Subcutaneous abdominal adipose tissue (tissue), 5 donors: Measurements from ENCODE around the gene ACOT13.
"Not testable (repeated sequence)": the region's sequence is repeated elsewhere in the genome, so short reads cannot be mapped to it uniquely, and the experiment has no call there.

Experiments used
- H3K27ac ChIP-seq: one replicate; pipeline ENCODE4 v1.7.0; 2013; ENCODE audit warnings: low read depth, mild to moderate bottlenecking, inconsistent platforms, low read length, moderate library complexity
- H3K27me3 ChIP-seq, 5 donors: one replicate each; pipeline ENCODE4 v1.7.0; 2013; ENCODE audit warnings: low read length in 5 of 5, inconsistent platforms in 1 of 5; ENCODE audit not compliant: control insufficient read depth in 5 of 5, insufficient read depth in 4 of 5
- H3K36me3 ChIP-seq, 5 donors: one replicate each; pipeline ENCODE4 v1.7.0; 2013; ENCODE audit warnings: low read length in 5 of 5; ENCODE audit not compliant: control insufficient read depth in 5 of 5, insufficient read depth in 5 of 5
- H3K4me1 ChIP-seq, 5 donors: one replicate each; pipeline ENCODE4 v1.7.0; 2013; ENCODE audit warnings: low read length in 5 of 5, mild to moderate bottlenecking in 3 of 5, moderate library complexity in 1 of 5; ENCODE audit not compliant: control insufficient read depth in 5 of 5, insufficient read depth in 5 of 5
- H3K4me3 ChIP-seq, 5 donors: one replicate each; pipeline ENCODE4 v1.7.0; 2013; ENCODE audit warnings: low read length in 5 of 5, low read depth in 1 of 5
- H3K9ac ChIP-seq, 5 donors: one replicate each; pipeline ENCODE4 v1.7.0; 2013; ENCODE audit warnings: low read length in 5 of 5, mild to moderate bottlenecking in 4 of 5, moderate library complexity in 3 of 5
- H3K9me3 ChIP-seq, 5 donors: one replicate each; pipeline ENCODE4 v1.7.0; 2013; ENCODE audit warnings: low read length in 5 of 5; ENCODE audit not compliant: control insufficient read depth in 5 of 5
- donor health status: healthy.
- donor health status: healthy.
- donor health status: healthy.
- donor health status: healthy.
- donor health status: healthy.

ACOT13 gene

GRCh38 chr6:24668997-24669361 lies 2.1 kb downstream of the ACOT13 start:
- Histone ChIP-seq H3K36me3 (peaks cover 0 to 6% (median 0%) of the 10 kb centered on the region in 5 donors), H3K9ac (no peak overlapping the region), H3K4me1 (peaks cover 0 to 34% (median 31%) of the 10 kb centered on the region in 5 donors), H3K4me3 (no peak overlapping the region), H3K9me3 (peaks cover 0 to 13% (median 0%) of the 10 kb centered on the region in 5 donors), H3K27ac (no peak overlapping the region), H3K27me3 (no peaks in the 10 kb centered on the region)

- H3K27ac ChIP-seq, H3K36me3 ChIP-seq, H3K9ac ChIP-seq, H3K27me3 ChIP-seq, H3K4me3 ChIP-seq: not testable (repeated sequence)
- peaks cover 0 to 13% (median 0%) of the 10 kb centered on the region in 5 donors for H3K9me3 ChIP-seq
- peaks cover 0 to 26% (median 23%) of the 10 kb centered on the region in 5 donors for H3K4me1 ChIP-seq
Observed at GRCh38 chr6:24670492-24670891, 3.6 kb downstream of the ACOT13 start.

DNA sequence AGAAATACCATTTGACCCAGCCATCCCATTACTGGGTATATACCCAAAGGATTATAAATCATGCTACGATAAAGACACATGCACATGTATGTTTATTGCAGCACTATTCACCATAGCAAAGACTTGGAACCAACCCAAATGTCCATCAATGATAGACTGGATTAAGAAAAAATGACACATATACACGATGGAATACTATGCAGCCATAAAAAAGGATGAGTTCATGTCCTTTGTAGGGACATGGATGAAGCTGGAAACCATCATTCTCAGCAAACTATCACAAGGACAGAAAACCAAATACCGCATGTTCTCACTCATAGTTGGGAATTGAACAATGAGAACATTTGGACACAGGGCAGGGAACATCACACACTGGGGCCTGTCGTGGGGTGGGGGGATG lies 4.2 kb downstream of the ACOT13 start:
- not testable (repeated sequence) for H3K27ac ChIP-seq, H3K9ac ChIP-seq, H3K27me3 ChIP-seq, H3K4me3 ChIP-seq, H3K36me3 ChIP-seq
- peaks cover 0 to 13% (median 0%) of the 10 kb centered on the region in 5 donors for H3K9me3 ChIP-seq
- peaks cover 0 to 20% (median 18%) of the 10 kb centered on the region in 5 donors for H3K4me1 ChIP-seq

- H3K27ac ChIP-seq, result no peak overlapping the region
Observed at GRCh38 chr6:24672620-24673182, 5.8 kb downstream of the ACOT13 start.

DNA sequence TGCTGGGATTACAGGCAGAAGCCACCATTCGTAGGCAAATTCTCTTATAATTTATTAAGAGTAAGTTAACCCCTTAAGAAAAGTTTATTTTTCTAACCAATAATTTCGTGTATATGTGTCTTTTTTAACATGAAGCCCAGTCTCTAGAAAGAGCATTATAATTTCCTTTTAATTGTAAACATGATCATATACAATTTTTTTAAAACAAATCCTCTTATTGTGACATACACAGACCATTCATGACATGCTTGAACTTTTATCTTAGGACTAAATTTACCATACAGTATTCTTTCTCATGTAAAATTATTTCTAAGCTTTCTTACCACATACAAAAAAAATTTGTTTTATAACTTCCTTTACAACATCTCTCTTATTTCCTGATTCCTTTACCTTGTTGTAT lies 6.7 kb downstream of the ACOT13 start:
- H3K4me3 ChIP-seq, result no peak overlapping the region
- no peak overlapping the region for H3K27ac ChIP-seq
- H3K9me3 ChIP-seq, result peaks cover 0 to 13% (median 0%) of the 10 kb centered on the region in 5 donors
- peaks cover 0 to 2% (median 0%) of the 10 kb centered on the region in 5 donors for H3K4me1 ChIP-seq
- no peak overlapping the region for H3K9ac ChIP-seq
- no peaks in the 10 kb centered on the region for H3K27me3 ChIP-seq
- H3K36me3 ChIP-seq, result peaks cover 0 to 3% (median 0%) of the 10 kb centered on the region in 5 donors

More at GRCh38 chr6:24672620-24673182, 5.8 kb downstream of the ACOT13 start:
- Histone ChIP-seq H3K9ac (no peak overlapping the region), H3K9me3 (peaks cover 0 to 13% (median 0%) of the 10 kb centered on the region in 5 donors), H3K27me3 (no peaks in the 10 kb centered on the region), H3K4me3 (no peak overlapping the region), H3K4me1 (peaks cover 0 to 10% (median 9%) of the 10 kb centered on the region in 5 donors), H3K36me3 (peaks cover 0 to 3% (median 0%) of the 10 kb centered on the region in 5 donors)

GRCh38 chr6:24678792-24679352 lies 12.0 kb downstream of the ACOT13 start:
- not testable (repeated sequence) for H3K4me3 ChIP-seq, H3K36me3 ChIP-seq, H3K9ac ChIP-seq, H3K4me1 ChIP-seq, H3K27me3 ChIP-seq, H3K27ac ChIP-seq, H3K9me3 ChIP-seq

DNA sequence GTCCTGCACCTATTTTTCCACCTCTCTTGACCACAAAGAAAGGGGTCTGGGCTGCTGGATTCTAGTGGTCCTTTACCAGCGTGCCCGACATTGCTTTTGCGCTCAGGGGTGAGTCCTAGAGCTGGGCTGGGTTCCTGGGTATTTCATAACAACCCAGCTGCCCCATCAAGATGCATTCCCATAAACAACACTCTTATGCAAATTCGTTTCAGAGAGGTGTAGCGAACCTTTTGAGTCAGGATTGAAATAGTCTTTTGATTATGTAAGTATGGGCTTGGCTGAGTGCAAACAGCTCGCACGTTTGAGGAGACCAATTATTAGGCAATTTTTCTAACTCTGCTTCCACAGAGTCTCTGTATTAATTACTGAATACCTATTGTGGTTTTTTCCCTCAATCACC lies 13.7 kb downstream of the ACOT13 start:
- no peak overlapping the region for H3K9ac ChIP-seq
- H3K27ac ChIP-seq, result no peak overlapping the region

GRCh38 chr6:24683297-24684296 lies 16.7 kb downstream of the ACOT13 start:
- Histone ChIP-seq H3K36me3 (peaks cover 0 to 2% (median 0%) of the 10 kb centered on the region in 5 donors), H3K4me1 (no peaks in the 10 kb centered on the region), H3K27ac (no peak overlapping the region), H3K9me3 (no peaks in the 10 kb centered on the region), H3K4me3 (no peak overlapping the region), H3K27me3 (no peaks in the 10 kb centered on the region), H3K9ac (no peak overlapping the region)

More for the DNA sequence above, 13.7 kb downstream of the ACOT13 start:
- no peak overlapping the region for H3K4me3 ChIP-seq
- H3K27me3 ChIP-seq, result no peaks in the 10 kb centered on the region
- no peaks in the 10 kb centered on the region for H3K36me3 ChIP-seq
- H3K4me1 ChIP-seq, result no peaks in the 10 kb centered on the region
- no peaks in the 10 kb centered on the region for H3K9me3 ChIP-seq

- H3K36me3 ChIP-seq, result peaks cover 0 to 2% (median 0%) of the 10 kb centered on the region in 5 donors
- H3K4me3 ChIP-seq, result no peak overlapping the region
- no peaks in the 10 kb centered on the region for H3K9me3 ChIP-seq
- no peaks in the 10 kb centered on the region for H3K27me3 ChIP-seq
- H3K4me1 ChIP-seq, result peaks cover 0 to 15% (median 8%) of the 10 kb centered on the region in 5 donors
- no peak overlapping the region for H3K27ac ChIP-seq
- H3K9ac ChIP-seq, result no peak overlapping the region
Observed at GRCh38 chr6:24686408-24686807, 19.5 kb downstream of the ACOT13 start.

DNA sequence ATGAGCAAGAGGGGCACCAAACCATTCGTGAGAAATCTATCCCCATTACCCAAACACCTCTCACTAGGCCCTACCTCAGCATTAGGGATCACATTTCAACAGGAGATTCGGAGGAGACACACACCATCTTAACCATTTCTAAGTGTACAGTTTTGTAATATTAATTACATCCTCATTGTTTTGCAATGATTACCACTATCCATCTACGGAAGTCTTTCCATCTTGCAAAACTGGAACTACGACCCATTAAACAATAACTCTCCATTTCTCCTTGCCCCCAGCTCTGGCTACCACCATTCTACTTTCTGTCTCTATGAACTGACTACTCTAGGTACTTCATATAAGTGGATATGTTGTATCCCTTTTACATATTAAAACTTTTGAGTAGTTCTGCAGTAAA lies 20.1 kb downstream of the ACOT13 start:
- peaks cover 2 to 20% (median 14%) of the 10 kb centered on the region in 5 donors for H3K4me1 ChIP-seq
- H3K27ac ChIP-seq, result no peak overlapping the region
- no peak overlapping the region for H3K4me3 ChIP-seq

More for the DNA sequence above, 20.1 kb downstream of the ACOT13 start:
- Histone ChIP-seq H3K27me3 (no peaks in the 10 kb centered on the region), H3K9me3 (no peaks in the 10 kb centered on the region), H3K9ac (no peak overlapping the region), H3K36me3 (peaks cover 0 to 2% (median 0%) of the 10 kb centered on the region in 5 donors)
